HG02642 (cell line): ENCODE measurements around the gene BMPR1B.
"Not testable (repeated sequence)": the region's sequence is repeated elsewhere in the genome, so short reads cannot be mapped to it uniquely, and the experiment has no call there.

Experiments used
- ATAC-seq: cut with Tn5 transposase; IDR thresholded peaks from one replicate; pipeline ENCODE4 v1.9.1; 2021; ENCODE audit warnings: mild to moderate bottlenecking; ENCODE audit not compliant: unreplicated experiment, poor library complexity

The BMPR1B gene

GRCh38 chr4:95162867-95163266 lies 405.1 kb downstream of the BMPR1B start:
- ATAC-seq: no peak

DNA sequence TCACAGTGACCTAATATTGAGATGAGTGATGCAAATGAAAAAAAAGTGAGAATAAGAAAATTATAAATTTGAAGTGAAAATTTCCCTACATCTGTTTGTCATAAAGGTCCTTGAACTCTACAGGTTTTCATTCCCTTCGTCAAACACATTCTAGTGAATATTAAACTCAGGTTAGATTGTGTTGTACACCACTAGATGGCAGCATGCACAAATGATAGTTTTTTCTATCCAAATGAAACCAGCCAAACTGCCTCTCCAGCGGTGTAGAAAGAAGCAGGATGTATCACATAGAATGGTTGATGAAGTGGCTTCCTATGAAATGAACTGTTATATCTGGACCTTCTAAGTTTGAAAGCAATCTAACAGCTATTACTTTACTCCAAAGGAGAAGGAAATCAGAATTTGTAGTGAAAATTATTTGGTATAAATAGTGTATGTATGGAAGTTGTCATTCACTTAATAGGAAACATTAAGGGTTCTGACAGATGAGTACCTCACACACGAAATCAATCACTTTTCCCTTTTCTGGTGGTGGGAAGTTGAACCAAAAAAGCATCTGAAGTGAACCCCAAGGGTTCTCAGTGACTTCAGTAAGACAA lies 408.3 kb downstream of the BMPR1B start:
- peak; percentile 82 for ATAC-seq

DNA sequence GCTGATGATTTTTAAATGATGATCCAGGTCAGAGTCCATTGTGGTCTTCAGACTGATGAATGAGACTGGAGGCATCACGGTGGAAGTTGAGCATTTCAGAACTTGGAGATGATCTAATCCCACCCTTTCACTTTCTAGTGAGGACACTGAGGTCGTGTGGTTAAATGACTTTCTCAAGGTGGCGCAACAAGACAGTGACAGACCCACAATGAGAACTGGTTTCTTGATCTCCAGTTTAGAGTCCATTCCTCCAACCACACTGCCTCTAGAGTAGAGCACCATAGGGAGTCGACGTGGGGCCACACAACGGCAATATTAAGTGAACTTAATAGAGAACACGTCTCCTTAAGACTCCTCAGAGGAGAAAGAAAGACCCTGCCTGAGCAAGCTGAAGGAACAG lies 410.1 kb downstream of the BMPR1B start:
- no peak for ATAC-seq

DNA sequence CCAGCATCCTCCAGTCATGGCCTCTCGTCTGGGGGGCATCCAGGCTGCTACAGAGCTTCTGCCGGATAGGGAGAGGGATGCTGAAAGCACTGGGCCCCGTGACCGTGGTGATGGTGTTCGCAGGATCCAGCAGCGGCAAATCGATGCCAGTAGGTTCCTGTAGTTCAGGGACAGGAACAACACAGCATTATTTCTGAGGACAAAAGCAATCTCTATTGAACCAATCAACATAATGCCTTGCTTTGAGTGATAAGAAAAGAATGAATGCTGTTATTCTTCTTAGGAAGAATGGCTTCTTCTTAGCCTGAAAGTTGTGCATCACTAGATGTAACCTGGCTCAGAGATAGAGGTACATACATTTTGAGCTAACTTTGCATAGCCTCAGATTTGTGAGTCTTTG lies 412.4 kb downstream of the BMPR1B start:
- ATAC-seq: no peak

GRCh38 chr4:95171377-95171776 lies 413.6 kb downstream of the BMPR1B start:
- ATAC-seq: not testable (repeated sequence)

DNA sequence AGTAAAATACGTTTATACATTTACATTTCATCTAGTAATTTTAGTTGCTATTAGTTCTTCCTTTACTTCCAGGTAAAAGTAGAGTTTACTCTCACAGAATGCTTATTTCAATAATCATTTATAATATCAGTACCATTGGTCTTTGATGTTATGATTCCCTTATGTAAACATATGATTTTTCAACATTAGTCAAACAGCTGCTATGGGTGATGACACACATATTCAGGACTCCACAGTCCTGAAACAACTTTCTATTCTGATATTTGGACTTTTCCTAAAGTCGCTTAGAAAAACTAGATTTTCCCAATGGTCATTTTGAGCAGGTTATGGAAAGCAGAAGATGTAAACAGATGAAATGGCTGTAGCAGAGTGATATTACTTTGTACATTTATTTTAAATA lies 421.2 kb downstream of the BMPR1B start:
- no peak for ATAC-seq

DNA sequence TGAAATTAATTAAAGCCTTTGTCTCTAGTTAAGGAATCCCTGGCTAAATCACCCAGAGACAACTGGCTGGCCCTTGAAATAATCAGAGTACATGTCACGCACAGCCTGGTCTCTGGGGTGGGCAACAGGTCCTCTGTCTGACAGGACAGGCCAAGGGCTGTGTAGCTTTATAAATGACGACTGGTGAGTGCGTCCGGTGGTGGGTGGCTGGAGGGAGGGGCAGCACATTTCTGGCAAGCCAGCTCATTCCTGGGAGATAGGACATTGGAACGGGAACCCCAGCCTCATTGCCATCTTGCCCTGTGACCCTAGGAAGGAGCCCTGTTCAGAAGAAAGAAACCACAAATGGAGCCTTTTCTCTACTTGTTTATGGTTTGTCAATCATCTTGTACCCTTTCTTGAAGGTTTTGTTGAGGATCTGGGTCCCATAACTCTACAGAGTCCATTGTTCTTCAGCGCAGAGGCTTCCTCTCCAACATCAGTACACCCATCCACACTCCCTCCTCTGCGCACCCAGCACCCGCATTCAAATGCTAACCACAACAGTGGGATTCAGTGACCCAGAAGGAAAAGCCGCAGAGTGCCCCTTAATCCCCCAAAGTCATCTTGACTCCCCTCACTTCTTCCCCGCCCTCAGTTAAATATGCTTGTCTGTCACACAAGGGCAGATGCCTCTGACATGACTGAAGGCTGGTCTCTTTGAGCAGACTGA lies 422.9 kb downstream of the BMPR1B start:
- ATAC-seq: no peak

GRCh38 chr4:95181243-95181995 lies 423.7 kb downstream of the BMPR1B start:
- no peak for ATAC-seq

DNA sequence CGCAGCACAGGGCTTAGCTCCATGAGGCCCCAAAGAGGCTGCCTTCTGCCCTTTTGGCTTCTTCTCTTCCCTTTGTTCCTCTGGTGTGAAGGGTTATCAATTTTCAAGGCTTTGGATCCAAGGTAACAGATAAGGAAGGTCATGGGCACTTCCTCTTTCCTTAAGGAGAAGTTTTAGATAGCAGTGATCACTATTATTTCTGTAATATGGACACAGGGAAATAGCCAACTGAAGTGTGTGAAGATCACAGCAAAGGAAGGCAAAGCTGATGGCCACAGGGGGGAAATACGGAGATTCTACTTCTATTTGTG lies 424.2 kb downstream of the BMPR1B start:
- ATAC-seq: no peak

DNA sequence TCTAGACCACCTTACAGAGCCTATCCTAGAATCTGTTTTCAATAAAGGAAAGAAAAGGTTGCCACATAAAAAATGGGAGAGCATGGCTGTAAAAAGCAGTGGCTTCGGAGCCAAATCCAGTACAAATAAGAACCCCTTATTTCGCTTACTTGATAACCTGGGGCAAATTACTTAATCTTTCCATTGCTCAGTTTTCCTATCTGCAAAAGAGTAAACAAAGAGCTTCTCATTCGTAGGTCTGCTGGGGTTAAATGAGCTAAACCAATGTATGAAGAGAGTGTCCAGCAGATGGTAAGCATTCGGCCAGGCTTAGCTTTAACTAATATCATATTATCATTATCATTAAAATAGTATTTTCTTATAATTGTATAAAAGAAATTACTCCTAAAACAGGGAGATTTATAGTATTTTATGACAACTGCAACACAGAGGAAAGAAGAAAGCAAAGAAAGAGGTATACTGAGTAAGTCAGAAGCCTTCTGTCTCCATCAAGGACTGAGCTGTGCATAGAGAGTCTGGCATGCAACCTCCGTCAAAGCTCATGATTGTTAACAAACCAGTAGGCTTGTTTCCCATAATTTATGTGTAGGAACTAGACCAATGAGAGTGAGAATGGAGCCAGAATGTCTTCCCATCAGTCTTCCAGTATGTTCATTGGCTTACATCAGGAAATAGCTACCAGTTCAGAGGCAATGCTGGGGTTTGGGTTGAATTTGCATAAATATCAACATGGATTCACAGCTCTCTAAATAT lies 426.1 kb downstream of the BMPR1B start:
- ATAC-seq: no peak

- no peak for ATAC-seq
Observed at GRCh38 chr4:95186666-95187065, 428.9 kb downstream of the BMPR1B start.

DNA sequence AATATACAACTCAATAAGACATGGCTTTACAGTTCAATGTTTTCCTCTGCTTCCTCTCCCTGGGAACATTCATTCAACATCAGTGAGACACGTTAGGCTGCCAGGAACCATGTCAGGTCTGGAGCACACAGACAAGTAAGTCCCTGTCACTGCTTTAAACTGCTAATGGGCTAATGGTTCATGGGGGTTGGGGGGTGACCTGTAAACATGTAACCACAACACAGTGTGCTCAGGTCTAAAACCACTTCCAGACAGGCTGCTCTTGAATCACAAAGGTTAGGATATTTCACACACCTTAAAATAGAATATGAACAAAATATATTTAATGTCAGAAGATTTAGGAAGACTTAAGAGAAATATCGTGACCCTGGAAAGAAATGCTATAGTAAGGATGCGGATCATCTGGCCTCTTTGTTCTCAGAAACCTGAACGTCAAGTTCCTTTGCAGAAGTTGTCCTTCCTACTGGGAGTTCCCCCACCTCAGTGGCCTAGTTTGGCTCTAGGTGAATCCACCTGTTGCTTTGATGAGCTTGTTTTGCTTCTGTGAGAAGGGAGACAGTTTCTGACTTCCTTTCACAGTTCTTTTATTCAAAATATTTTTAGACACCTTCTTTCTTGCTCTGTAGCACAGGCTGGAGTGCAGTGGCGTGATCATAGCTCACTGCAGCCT lies 431.1 kb downstream of the BMPR1B start:
- ATAC-seq: no peak

DNA sequence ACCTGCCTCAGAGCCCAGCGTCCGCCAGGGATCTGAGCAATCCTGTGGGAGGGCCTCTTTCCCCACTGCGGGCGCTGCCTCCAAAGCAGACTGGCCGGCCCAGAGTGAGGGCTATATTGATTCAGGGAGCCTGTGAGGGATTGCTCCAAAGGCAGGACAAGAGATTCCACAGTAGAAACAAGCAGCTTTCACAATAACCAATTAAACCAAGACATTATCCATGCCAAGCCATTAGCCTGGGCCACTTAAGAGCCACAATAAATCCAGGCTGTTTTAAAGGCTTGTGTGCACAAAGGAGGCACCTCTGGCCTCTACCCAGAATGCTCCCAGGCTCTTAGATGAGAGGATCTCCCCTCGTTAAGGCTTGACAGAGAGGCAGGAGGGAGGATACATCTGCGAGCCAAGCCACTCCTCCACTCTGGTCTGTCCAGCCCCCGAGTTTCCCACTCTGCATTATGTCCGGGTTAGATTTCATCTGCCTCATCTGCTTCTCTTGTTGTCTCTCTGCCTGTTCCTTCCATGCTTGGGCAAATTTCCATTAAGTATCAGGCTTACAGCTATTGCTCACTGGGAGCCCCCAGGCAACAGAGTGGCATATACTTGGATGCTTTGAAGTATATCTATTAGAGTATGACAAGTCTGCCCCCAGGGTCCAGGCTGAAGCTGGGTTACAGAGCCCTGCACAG lies 433.1 kb downstream of the BMPR1B start:
- no peak for ATAC-seq

GRCh38 chr4:95191537-95191936 lies 433.8 kb downstream of the BMPR1B start:
- no peak for ATAC-seq

DNA sequence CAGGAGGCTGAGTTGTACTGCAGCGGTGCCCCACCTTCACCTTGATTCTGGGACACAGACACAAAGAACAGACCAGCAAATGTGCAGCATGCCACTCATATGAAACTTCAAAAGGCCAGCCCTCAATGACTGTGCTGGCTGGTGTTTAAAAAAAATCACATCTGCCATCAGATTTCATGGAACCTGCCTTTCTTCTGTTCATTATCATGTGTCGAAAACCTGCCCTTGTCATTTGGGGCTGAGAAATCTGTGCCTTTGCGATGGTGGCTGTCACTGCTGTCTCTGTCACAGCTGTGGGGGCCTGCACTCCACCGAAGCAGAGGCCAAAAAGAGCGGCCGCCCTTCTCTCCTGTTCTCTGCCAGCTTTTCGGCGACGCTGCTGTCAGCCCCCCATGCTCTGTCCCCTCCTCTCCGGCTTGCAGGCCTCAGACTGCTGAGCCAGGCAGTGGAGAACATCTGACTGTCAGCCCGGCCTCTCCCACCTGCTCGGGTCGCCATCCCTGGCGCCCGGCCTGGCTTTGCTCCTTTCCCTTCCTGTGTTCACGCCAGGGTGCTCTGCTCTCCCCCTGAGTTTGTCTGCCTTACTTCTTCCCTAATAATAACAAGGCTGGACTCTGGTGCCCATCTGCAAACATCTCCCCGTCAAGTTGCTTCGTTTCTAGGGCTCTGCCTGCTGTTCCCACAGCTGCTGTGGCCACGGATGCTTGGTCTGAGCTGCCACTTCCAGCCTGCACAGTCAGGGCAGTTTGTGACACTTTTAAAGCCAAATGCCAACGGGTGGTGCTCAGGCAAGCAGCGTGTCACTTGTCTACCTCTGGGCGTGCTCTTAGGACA lies 435.9 kb downstream of the BMPR1B start:
- ATAC-seq: no peak

GRCh38 chr4:95197353-95197752 lies 439.6 kb downstream of the BMPR1B start:
- no peak for ATAC-seq

DNA sequence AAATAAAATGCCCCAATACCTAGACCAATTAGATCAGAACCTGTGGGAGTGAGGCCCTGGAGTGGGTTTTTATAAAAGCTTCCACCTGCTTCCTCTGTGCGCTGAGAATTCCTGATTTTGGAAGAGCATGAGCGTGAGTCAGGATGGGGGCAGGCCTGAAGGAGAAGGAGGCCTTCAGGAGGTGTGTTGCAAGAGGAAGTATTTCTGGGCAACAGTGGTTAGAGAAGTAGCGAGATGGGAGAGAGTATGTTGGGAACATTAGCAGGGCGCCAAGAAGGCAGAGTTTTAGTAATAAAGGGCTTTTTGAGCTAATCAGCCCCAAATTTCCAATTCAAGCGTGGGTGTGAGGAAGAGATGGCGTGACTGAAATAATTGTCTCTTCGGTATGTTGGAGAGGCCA lies 441.2 kb downstream of the BMPR1B start:
- ATAC-seq: no peak

GRCh38 chr4:95204267-95204844 lies 446.6 kb downstream of the BMPR1B start:
- no peak for ATAC-seq

- ATAC-seq: no peak
Observed at GRCh38 chr4:95204873-95205272, 447.1 kb downstream of the BMPR1B start.
